Erythroblast (primary cell): ENCODE measurements around the gene CCDC33.
A peak's percentile ranks its signal among the peaks of the same experiment; 100 is the strongest.

Experiments used
- DNase-seq, 2 experiments: peaks; one replicate each; lab custom pipeline; 2025; lab: John Stamatoyannopoulos, UW
- GATA1 ChIP-seq: IDR thresholded peaks from 2 replicates; pipeline ENCODE4 v1.6.1; 2011; ENCODE audit warnings: low read depth, mild to moderate bottlenecking, control low read depth, low read length, moderate library complexity
- POLR2A ChIP-seq: IDR thresholded peaks from 2 replicates; pipeline ENCODE4 v1.6.1; 2011; ENCODE audit warnings: mild to moderate bottlenecking, low read length

CCDC33 gene

GRCh38 chr15:74265046-74265639 is 29.0 kb downstream of the CCDC33 start:
- DNase-seq: peak; percentile 22 to 31
- TF ChIP-seq GATA1 (no peak), POLR2A (no peak)

DNA sequence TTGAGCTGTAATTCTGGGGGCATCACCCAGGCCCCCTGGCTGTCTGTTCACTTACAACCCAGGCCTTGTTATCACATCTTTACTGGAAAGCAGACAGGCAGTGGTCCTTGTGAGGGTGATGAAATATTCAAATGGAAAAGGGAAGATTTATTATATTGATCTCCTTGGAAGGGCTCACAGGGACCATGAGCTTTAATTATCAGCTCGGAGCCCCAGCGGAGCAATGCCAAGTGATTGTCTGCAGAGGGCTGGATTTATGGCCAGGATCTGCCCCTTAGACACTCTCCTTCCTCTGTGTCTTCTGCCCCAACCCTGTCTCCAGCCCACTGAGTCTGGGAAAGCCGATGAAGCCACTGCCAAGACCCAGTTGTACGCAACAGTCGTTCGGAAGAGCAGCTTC is 31.9 kb downstream of the CCDC33 start:
- no peak for DNase-seq
- no peak for TF ChIP-seq GATA1
- no peak for TF ChIP-seq POLR2A

DNA sequence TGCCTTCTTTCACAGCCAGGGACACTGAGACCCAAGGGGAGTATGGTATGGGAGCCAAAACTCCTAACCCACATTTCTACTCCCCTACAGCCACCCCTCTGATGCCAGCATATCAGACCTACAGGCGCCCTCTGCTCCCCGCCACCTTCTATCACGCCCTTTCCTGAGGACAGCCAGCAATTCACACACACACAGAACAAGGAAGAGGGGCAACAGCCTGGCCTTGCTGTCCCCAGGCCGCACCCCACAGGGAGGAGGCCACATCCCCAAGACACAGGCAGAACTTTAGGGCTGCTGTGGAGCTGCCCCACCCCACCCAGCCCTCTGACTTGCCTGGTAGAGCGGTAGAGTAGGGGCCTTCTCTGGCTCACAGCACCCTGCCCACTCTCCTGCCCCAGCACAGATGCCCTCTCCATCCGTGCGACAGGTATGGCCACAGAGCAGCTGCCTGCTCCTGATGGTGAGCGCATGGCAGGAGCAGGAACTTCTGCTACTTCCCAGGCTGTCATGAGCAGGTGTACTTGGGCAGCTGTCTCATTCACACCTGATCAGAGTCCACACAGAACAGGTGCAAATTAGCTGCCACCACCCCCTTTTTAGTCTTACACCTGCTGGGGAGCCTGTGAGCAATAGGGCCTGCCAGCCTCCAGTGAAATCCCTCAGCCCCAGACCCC is 33.4 kb downstream of the CCDC33 start:
- TF ChIP-seq POLR2A (no peak), GATA1 (no peak)
- DNase-seq: no peak

DNA sequence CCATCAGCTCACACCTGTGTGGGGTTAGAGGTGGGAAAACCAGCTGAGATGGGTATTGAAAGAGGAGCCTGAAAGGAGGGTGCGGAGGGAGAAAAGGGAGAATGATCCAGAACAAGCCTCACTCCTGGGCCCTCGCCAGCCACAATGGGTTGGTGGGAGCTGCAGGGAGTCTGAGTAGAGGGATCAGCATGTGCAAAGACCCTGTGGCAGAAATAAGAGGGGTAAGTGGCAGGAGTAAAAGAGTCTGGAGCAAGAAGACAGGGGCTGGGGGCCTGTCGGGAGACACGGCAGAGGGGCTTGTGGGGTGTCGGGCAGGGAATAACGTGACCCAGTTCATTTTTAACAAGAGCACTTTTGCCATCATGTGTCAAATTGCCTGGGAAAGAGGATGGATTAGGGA is 34.0 kb downstream of the CCDC33 start:
- no peak for TF ChIP-seq POLR2A
- TF ChIP-seq GATA1: no peak
- no peak for DNase-seq

GRCh38 chr15:74270854-74271520 is 34.9 kb downstream of the CCDC33 start:
- TF ChIP-seq POLR2A (no peak), GATA1 (no peak)

GRCh38 chr15:74272812-74273211 is 36.7 kb downstream of the CCDC33 start:
- TF ChIP-seq GATA1 (no peak), POLR2A (no peak)
- DNase-seq: no peak

More at GRCh38 chr15:74270854-74271520, 34.9 kb downstream of the CCDC33 start:
- no peak for DNase-seq

- TF ChIP-seq GATA1: no peak
- TF ChIP-seq POLR2A: no peak
- no peak for DNase-seq
These were observed 38.4 kb downstream of the CCDC33 start for GRCh38 chr15:74274470-74275038.

GRCh38 chr15:74275957-74276356 is 39.8 kb downstream of the CCDC33 start:
- DNase-seq: peak in 1 of 2 experiments; percentile 4
- TF ChIP-seq POLR2A (no peak), GATA1 (no peak)

GRCh38 chr15:74276560-74276959 is 40.4 kb downstream of the CCDC33 start:
- DNase-seq: no peak
- TF ChIP-seq POLR2A: no peak
- no peak for TF ChIP-seq GATA1

GRCh38 chr15:74277242-74277810 is 41.2 kb downstream of the CCDC33 start:
- TF ChIP-seq POLR2A (no peak), GATA1 (no peak)
- no peak for DNase-seq

DNA sequence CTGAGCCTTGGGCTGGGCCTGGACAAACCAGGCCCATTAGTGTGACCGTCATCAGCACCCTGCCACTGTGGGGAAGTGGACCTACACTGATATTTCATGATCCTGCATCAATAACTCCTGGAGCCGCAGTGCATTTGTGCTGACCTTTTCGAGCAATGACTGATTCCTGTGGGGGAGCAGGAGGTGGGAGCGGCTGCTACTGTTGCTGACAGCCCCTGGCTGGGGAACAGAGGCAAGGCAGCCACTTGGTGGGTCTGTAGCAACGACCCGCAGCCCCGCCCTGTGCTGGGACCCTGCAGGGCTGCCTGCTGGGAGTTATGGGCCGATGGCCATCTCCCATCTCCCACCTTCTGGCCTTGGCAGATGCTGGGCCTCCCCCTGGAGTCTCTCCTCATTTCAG is 42.1 kb downstream of the CCDC33 start:
- DNase-seq: no peak
- no peak for TF ChIP-seq POLR2A
- no peak for TF ChIP-seq GATA1

DNA sequence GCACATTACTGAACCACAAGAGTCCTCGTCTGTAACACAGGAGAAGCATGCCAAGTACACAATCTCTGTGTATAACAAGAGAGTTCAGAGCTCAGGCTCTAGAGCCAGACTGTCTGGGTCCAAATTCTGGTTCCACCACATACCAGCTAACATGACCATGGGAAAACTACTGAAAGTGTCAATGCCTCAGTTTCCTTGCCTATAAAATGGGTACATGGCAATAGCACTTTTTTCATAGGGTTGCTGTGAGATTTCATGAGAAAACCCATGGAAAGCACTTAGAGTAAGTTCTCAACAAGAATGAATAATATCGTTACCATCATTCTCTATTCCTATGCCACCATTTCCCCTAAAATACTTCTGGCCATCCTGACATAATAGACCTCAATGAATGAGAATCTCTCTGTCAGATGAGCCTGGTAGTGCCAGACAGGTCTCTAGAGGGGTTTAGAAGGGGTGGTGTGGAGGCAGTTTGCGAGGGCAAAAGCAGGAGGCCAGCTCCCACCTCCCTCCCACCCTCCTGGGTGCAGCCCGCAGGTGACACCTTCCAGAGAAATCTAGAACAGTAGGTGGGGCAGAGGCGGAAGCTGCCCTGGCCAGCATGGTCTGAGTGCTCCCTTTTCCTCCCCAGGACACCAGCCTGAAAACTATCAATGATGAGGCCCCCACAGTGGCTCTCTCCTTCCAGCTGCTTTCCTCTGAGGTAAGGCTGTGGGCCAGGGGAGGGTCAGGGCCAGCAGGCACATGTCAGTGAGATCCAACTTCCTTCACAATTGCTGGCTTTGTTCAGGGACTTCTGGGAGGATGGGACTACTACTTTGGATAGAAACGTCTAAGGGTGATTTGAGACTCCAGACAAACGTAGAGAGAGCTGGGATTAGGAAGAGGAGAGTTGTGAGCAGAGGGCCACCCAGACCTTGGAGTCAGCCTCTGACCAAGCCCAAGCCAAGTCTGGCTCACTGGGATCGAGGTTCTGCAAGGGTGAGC is 45.3 kb downstream of the CCDC33 start:
- TF ChIP-seq GATA1: no peak
- no peak for TF ChIP-seq POLR2A

DNA sequence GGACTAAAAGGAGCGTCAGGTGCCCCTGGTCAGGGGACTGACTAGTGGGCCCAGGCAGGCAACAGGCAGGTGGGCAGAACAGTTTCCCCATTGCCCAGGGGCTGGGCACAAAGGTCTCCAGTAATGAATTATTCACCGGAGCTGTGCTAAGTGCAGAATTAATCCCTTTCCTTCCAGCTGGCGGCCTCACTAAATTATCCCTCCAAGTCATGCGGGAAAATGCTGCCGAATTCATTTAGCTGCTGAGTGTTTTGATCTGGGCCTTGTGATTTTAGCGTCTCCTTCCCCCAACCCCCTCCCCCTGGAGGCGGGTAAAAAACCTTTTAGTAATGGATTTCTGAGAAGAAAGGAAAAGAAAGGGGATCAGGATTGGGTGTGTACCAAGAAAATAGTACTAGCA is 47.2 kb downstream of the CCDC33 start:
- TF ChIP-seq POLR2A: no peak
- no peak for TF ChIP-seq GATA1
- no peak for DNase-seq

More for the DNA sequence above, 45.3 kb downstream of the CCDC33 start:
- DNase-seq: no peak
